K562 (cell line): ENCODE measurements around the gene DGKB. TPM values are rescaled to one million over a fixed set of nuclear protein-coding genes. Genes with fewer than 3 reads are reported as not detected.

Experiments
- ATAC-seq: fragments of 200-7000 bp; cut with Tn5 transposase; 3 replicates; pipeline ENCODE4 v1.9.1; 2020; ENCODE audit warnings: moderate library complexity
- BruUV-seq: library from RNA; stranded (reverse); fragments of 400-500 nt; replicated peaks from 2 replicates; lab custom pipeline; 2021; lab: Mats Ljungman, UMichigan
- CTCF ChIA-PET: fragments of 300-600 bp; formaldehyde crosslinking; extraction: SDS; loops from one replicate; lab custom pipeline; 2021; ENCODE audit warnings: low intra/inter-chr PET ratio; lab: Yijun Ruan, JAX
- POLR2A ChIA-PET: fragments of 300-600, 350-650 bp; sonication (Branson Sonifier 250); formaldehyde crosslinking; extraction: SDS; loops from one replicate; lab custom pipeline; 2021; ENCODE audit warnings: antibody characterized with exemption, inconsistent platforms; lab: Yijun Ruan, JAX
- DNase-seq, 4 experiments: peaks; one replicate each; pipeline versions ENCODE4 v3.0.0 to v3.0.0-alpha.2; 2011 to 2018; ENCODE audit warnings: low spot score in 3 of 4, mixed read lengths in 3 of 4; ENCODE audit errors: extremely low read depth in 1 of 4
- FAIRE-seq: peaks from 2 replicates; lab custom pipeline; 2011; peaks lifted over from hg19 to GRCh38; lab: Jason Lieb, UNC
- H2AFZ ChIP-seq: 2 replicates; pipeline ENCODE4 v1.6.0; 2011; ENCODE audit warnings: low read depth, low read length, control low read depth, inconsistent platforms
- H3K27ac ChIP-seq: fragments of 200-600 bp; 3 replicates; pipeline ENCODE4 v1.8.0; 2011; ENCODE audit warnings: low read depth, mild to moderate bottlenecking, control low read depth, inconsistent platforms, low read length, moderate library complexity, mixed read lengths; ENCODE audit errors: extremely low read depth
- H3K27me3 ChIP-seq, 2 experiments: fragments of 300-600 bp in 1 of 2; 2 replicates in 1 of 2; 3 replicates in 1 of 2; pipeline versions ENCODE4 v1.6.0 to v1.8.0; 2011; ENCODE audit warnings: inconsistent platforms in 2 of 2, low read length in 2 of 2, mild to moderate bottlenecking in 1 of 2, mixed read lengths in 1 of 2, moderate library complexity in 1 of 2; ENCODE audit not compliant: control insufficient read depth in 2 of 2, insufficient read depth in 2 of 2
- H3K36me3 ChIP-seq: fragments of 300-600 bp; 3 replicates; pipeline ENCODE4 v1.8.0; 2011; ENCODE audit warnings: mild to moderate bottlenecking, low read length, inconsistent platforms; ENCODE audit not compliant: control insufficient read depth, insufficient read depth
- H3K4me1 ChIP-seq, 2 experiments: fragments of 200-600 bp in 1 of 2; replicated peaks in 1 of 2; 2 replicates in 1 of 2; 3 replicates in 1 of 2; pipeline versions ENCODE4 v1.5.1 to v1.8.0; 2011; ENCODE audit warnings: inconsistent platforms in 2 of 2, low read length in 2 of 2, mild to moderate bottlenecking in 1 of 2, mixed read lengths in 1 of 2, moderate library complexity in 1 of 2; ENCODE audit not compliant: control insufficient read depth in 2 of 2, insufficient read depth in 2 of 2
- H3K4me2 ChIP-seq: 2 replicates; pipeline ENCODE4 v1.6.1; 2011; ENCODE audit warnings: low read length, control low read depth, inconsistent platforms, mixed read lengths; ENCODE audit not compliant: insufficient read depth
- H3K4me3 ChIP-seq: fragments of 200-600 bp; sonication (generic), shearing (Covaris generic); 2 replicates; pipeline ENCODE4 v1.5.1; 2016; ENCODE audit warnings: control low read depth, inconsistent platforms
- H3K79me2 ChIP-seq: fragments of 200-600 bp; 3 replicates; pipeline ENCODE4 v1.8.0; 2011; ENCODE audit warnings: low read length, inconsistent platforms; ENCODE audit not compliant: control insufficient read depth, insufficient read depth
- H3K9ac ChIP-seq, 2 experiments: 2 replicates each; pipeline versions ENCODE4 v1.6.0 to v1.6.1; 2011; ENCODE audit warnings: low read depth in 2 of 2, low read length in 2 of 2, control low read depth in 1 of 2, inconsistent platforms in 1 of 2, mild to moderate bottlenecking in 1 of 2, mixed read lengths in 1 of 2; ENCODE audit not compliant: insufficient read depth in 1 of 2
- H3K9me1 ChIP-seq: one replicate; pipeline ENCODE4 v1.6.0; 2011; ENCODE audit warnings: inconsistent platforms, mild to moderate bottlenecking, low read length, moderate library complexity; ENCODE audit not compliant: control insufficient read depth, insufficient read depth
- H3K9me3 ChIP-seq: replicated peaks from 2 replicates; pipeline ENCODE4 v1.5.1; 2011; ENCODE audit warnings: low read depth, low read length, inconsistent platforms; ENCODE audit not compliant: control insufficient read depth, insufficient read depth
- H4K20me1 ChIP-seq: replicated peaks from 2 replicates; pipeline ENCODE4 v1.6.1; 2011; ENCODE audit warnings: low read length, inconsistent platforms, mixed read lengths; ENCODE audit not compliant: control insufficient read depth, insufficient read depth
- AFF4 ChIP-seq: sonication (generic); formaldehyde crosslinking; IDR thresholded peaks from 2 replicates; pipeline ENCODE4 v1.8.0; 2023; ENCODE audit warnings: mild to moderate bottlenecking, missing genetic modification reagents
- ARID2 ChIP-seq: fragments of 450-650 bp; IDR thresholded peaks from 2 replicates; pipeline ENCODE4 v1.6.1; 2017; ENCODE audit warnings: antibody characterized with exemption, mild to moderate bottlenecking
- E4F1 ChIP-seq: fragments of 250-450 bp; sonication (Bioruptor Pico); IDR thresholded peaks from 2 replicates; pipeline ENCODE4 v1.5.0; 2021; ENCODE audit warnings: mild to moderate bottlenecking, borderline replicate concordance
- ERF ChIP-seq: fragments of 450-650 bp; formaldehyde crosslinking; IDR thresholded peaks from 2 replicates; pipeline ENCODE4 v1.4.0; 2020; ENCODE audit warnings: mild to moderate bottlenecking, mixed read lengths
- HMG20A ChIP-seq: fragments of 450-650 bp; formaldehyde crosslinking; conservative IDR thresholded peaks from 2 replicates; pipeline ENCODE4 v1.4.0; 2020; ENCODE audit warnings: mild to moderate bottlenecking, mixed read lengths
- NELFE ChIP-seq: IDR thresholded peaks from 2 replicates; pipeline ENCODE4 v1.6.1; 2011; ENCODE audit warnings: mild to moderate bottlenecking; ENCODE audit not compliant: insufficient read depth, insufficient read length
- PML ChIP-seq: IDR thresholded peaks from 2 replicates; pipeline ENCODE4 v1.6.1; 2012; ENCODE audit warnings: low read length, inconsistent platforms
- TCF15 ChIP-seq: fragments of 250-450 bp; sonication (Bioruptor Pico); IDR thresholded peaks from 2 replicates; pipeline ENCODE4 v1.8.0; 2022; ENCODE audit warnings: moderate library complexity, mild to moderate bottlenecking, inconsistent platforms
- USF1 ChIP-seq: sonication (generic); formaldehyde crosslinking; IDR thresholded peaks from 2 replicates; pipeline ENCODE4 v1.9.0; 2022; ENCODE audit warnings: mild to moderate bottlenecking, missing genetic modification reagents
- ZBTB17 ChIP-seq: fragments of 450-650 bp; formaldehyde crosslinking; IDR thresholded peaks from 2 replicates; pipeline ENCODE4 v1.4.0; 2020; ENCODE audit warnings: mild to moderate bottlenecking
- ZNF175 ChIP-seq: fragments of 200-800 bp; sonication (Bioruptor generic); IDR thresholded peaks from 2 replicates; pipeline ENCODE4 v1.6.1; 2016; ENCODE audit warnings: low read depth, mild to moderate bottlenecking, missing genetic modification characterization, missing compliant biosample characterization
- WGBS: fragments of 100-300 bp; shearing (Covaris generic); methylation state at CpG from one replicate; pipeline ENCODE4 v1.1.6; 2016; ENCODE audit warnings: low coverage, mixed read lengths; ENCODE audit not compliant: insufficient coverage; ENCODE audit errors: missing lambda C conversion rate; 5-methylcytosine and 5-hydroxymethylcytosine counted together
- in situ Hi-C: fragments of 300-500 bp; cut with MboI; formaldehyde crosslinking; loops from 4 replicates; pipeline ENCODE4 v1.15.0; 2018; ENCODE audit warnings: inconsistent platforms, mixed read lengths
- intact Hi-C: fragments of 100-400 bp; cut with micrococcal nuclease; formaldehyde crosslinking; loops from 2 replicates; pipeline ENCODE4 v1.14.2; 2022
- polyA plus RNA-seq, 8 experiments: library from polyadenylated mRNA; depleted of rRNA in 4 of 8; stranded (reverse) in 5 of 8; unstranded in 3 of 8; fragments of >200 nt; fragmentation: Nextera tagmentation in 2 of 8; fragmentation: Illumina TruSeq in 1 of 8; extraction: Ambion mirVana in 2 of 8; extraction: Trizol in 1 of 8; gene quantifications; 2 replicates each; pipeline versions ENCODE4 v1.2.1 to v1.2.3, GENCODE V29; 2011 to 2014; ENCODE audit warnings: inconsistent platforms in 1 of 8, missing spikeins in 1 of 8
- total RNA-seq, 7 experiments: library from RNA; depleted of rRNA in 6 of 7; stranded (reverse); fragments of >200 nt in 6 of 7; fragmentation: Illumina TruSeq in 2 of 7; extraction: Trizol in 2 of 7; gene quantifications; 2 replicates each; pipeline versions ENCODE4 v1.2.1 to v1.2.3, GENCODE V29; 2011 to 2021; ENCODE audit warnings: low replicate concordance in 1 of 7

Gene DGKB
- total and polyA plus RNA-seq, 9 of the 15 experiments (the other 6 are each of a cell fraction or from before 2014, with no cell fraction given), result 0.01 TPM; not detected in 8

- H3K36me3 ChIP-seq, result no peaks in the 10 kb centered on the region
- WGBS, result 0% methylated on average over 3 of the region's 3 CpGs
- CTCF ChIA-PET, result interaction anchor here (0.6 kb wide), 1 partner anchor 120 kb away, joined by 3 read pairs; no protein-coding TSS in a partner anchor
- no peaks in the 10 kb centered on the region for H3K79me2 ChIP-seq
- no peak overlapping the region for H2AFZ ChIP-seq
- H3K9me3 ChIP-seq, result no peaks in the 10 kb centered on the region
- no peaks in the 10 kb centered on the region for H4K20me1 ChIP-seq
- no peaks in the 10 kb centered on the region for H3K4me1 ChIP-seq
- H3K27ac ChIP-seq, result no peak overlapping the region
- FAIRE-seq, result no peak
- no peak for DNase-seq
- no peak for TF ChIP-seq HMG20A
- no peak for TF ChIP-seq ARID2
- no peak for TF ChIP-seq E4F1 (CRISPR knock-in tag)
- TF ChIP-seq USF1, result no peak
- no peak for TF ChIP-seq NELFE
- TF ChIP-seq ERF (CRISPR knock-in tag), result no peak
- TF ChIP-seq TCF15, result no peak
- TF ChIP-seq ZNF175 (CRISPR knock-in tag), result no peak
- TF ChIP-seq ZBTB17, result no peak
- no peak for TF ChIP-seq PML
- TF ChIP-seq AFF4 (CRISPR knock-in tag), result no peak
- H3K27me3 ChIP-seq, result no peaks in the 10 kb centered on the region
- H3K9ac ChIP-seq, result no peak overlapping the region
- no TSS peak for BruUV-seq
- in situ Hi-C loops (no loop called here), intact Hi-C loops (no loop called here)
- H3K4me2 ChIP-seq, result no peak overlapping the region
- H3K4me3 ChIP-seq, result no peak overlapping the region
- no peaks in the 10 kb centered on the region for H3K9me1 ChIP-seq
- POLR2A ChIA-PET, result no interaction called here
- ATAC-seq, result no peak
Measured at GRCh38 chr7:14507617-14508016, 394.9 kb downstream of the DGKB start.
